ENCODE results near the gene VPS18. TPM values are rescaled to one million over a fixed set of nuclear protein-coding genes. Genes with fewer than 3 reads are reported as not detected.
A peak's percentile ranks its signal among the peaks of the same experiment; 100 is the strongest.

The VPS18 gene
- total and polyA plus RNA-seq, 2 donors (not counting 3 experiments of a cell fraction or from before 2014, with no cell fraction given), result 29.3 to 32.8 TPM

GRCh38 chr15:40952901-40953712 is 58.9 kb downstream of the VPS18 start, which contains the start of gene CHAC1:
Gene CHAC1, plus strand, starts transcription at chr15:40953471. Its CDS starts 113 bp downstream, at chr15:40953584.
- Histone ChIP-seq H4K20me1 (replicated peaks; ENCODE audit: control insufficient read depth, extremely low read depth, insufficient read depth, low read length) (no peaks in the 10 kb centered on the region), H3K27ac (ENCODE audit: insufficient read depth, low read depth, low read length) (peak within 1 kb of the TSS; percentile 61), H3K4me3 (replicated peaks in 1 of 3; ENCODE audit: insufficient read depth in 1 of 3, low read depth in 1 of 3, low read length in 3 of 3) (peak within 1 kb of the TSS; percentile 32 to 90 (median 37)), H3K36me3 (ENCODE audit: control insufficient read depth in 2 of 2, extremely low read depth in 1 of 2, insufficient read depth in 2 of 2, low read length in 2 of 2) (peaks cover 0 to 2% of the 10 kb centered on the region in 2 experiments), H3K9me3 (replicated peaks; ENCODE audit: control insufficient read depth, insufficient read depth, low read length) (no peaks in the 10 kb centered on the region), H3K4me1 (ENCODE audit: control insufficient read depth, extremely low read depth, insufficient read depth, low read length) (peaks cover 10% of the 10 kb centered on the region), H2AFZ (ENCODE audit: low read depth, low read length) (peak within 1 kb of the TSS; percentile 81), H3K9ac (replicated peaks; ENCODE audit: extremely low read depth, insufficient read depth, low read length) (peak within 1 kb of the TSS; percentile 71), H3K79me2 (ENCODE audit: control insufficient read depth, insufficient read depth, low read length) (no peaks in the 10 kb centered on the region), H3K4me2 (ENCODE audit: insufficient read depth, low read length) (peak within 1 kb of the TSS; percentile 67), H3K27me3 (ENCODE audit: control insufficient read depth in 2 of 2, insufficient read depth in 2 of 2, low read length in 2 of 2) (no peaks in the 10 kb centered on the region), H3K9me1 (replicated peaks; ENCODE audit: control insufficient read depth, extremely low read depth, insufficient read depth, low read length) (no peaks in the 10 kb centered on the region)
- DNase-seq (ENCODE audit: low read depth, low spot score), result peak; percentile 98
- ChIA-PET CTCF (interaction anchor here (0.6 to 9.3 kb wide), 14 partner anchors 11 to 109 kb away, joined by 3 to 101 read pairs (median 5); partner anchors contain the start of genes SPINT1 and VPS18), POLR2A (interaction anchor here (0.6 to 1.7 kb wide), 9 partner anchors 9 to 65 kb away, joined by 3 to 19 read pairs (median 3); partner anchors contain the start of gene DLL4)
- FAIRE-seq, result peak; percentile 99
- TF ChIP-seq JUN (IDR thresholded peaks at IDR 0.05; ENCODE audit: borderline replicate concordance, insufficient read depth, insufficient read length, low read depth) (no peak), EZH2 (IDR thresholded peaks at IDR 0.05; ENCODE audit: borderline replicate concordance, low read depth, low read length, severe bottlenecking) (no peak), POLR2AphosphoS5 (IDR thresholded peaks at IDR 0.05; ENCODE audit: insufficient read depth, low read depth, low read length) (peak; percentile 61), GATA2 (IDR thresholded peaks at IDR 0.05; ENCODE audit: insufficient read depth, insufficient read length, low read depth, low read length) (no peak), FOS (IDR thresholded peaks at IDR 0.05; ENCODE audit: borderline replicate concordance, insufficient read depth, low read length) (no peak), MYC (IDR thresholded peaks at IDR 0.05; ENCODE audit: low read depth, low read length) (no peak), POLR2A (IDR thresholded peaks at IDR 0.05; ENCODE audit: low read depth, low read length) (peak; percentile 77), MAX (IDR thresholded peaks at IDR 0.05; ENCODE audit: insufficient read depth, insufficient read length) (no peak)
- TF ChIP-seq, protein P1, sequence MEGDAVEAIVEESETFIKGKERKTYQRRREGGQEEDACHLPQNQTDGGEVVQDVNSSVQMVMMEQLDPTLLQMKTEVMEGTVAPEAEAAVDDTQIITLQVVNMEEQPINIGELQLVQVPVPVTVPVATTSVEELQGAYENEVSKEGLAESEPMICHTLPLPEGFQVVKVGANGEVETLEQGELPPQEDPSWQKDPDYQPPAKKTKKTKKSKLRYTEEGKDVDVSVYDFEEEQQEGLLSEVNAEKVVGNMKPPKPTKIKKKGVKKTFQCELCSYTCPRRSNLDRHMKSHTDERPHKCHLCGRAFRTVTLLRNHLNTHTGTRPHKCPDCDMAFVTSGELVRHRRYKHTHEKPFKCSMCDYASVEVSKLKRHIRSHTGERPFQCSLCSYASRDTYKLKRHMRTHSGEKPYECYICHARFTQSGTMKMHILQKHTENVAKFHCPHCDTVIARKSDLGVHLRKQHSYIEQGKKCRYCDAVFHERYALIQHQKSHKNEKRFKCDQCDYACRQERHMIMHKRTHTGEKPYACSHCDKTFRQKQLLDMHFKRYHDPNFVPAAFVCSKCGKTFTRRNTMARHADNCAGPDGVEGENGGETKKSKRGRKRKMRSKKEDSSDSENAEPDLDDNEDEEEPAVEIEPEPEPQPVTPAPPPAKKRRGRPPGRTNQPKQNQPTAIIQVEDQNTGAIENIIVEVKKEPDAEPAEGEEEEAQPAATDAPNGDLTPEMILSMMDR (IDR thresholded peaks at IDR 0.05; ENCODE audit: extremely low read depth in 1 of 2, insufficient read depth in 1 of 2, low read depth in 1 of 2, low read length in 2 of 2), result peak in 1 of 2 donors; percentile 9
- dilution Hi-C loops (cut with MboI; ENCODE audit: extremely low pct_ligation_motif_present, low sequenced_read_pairs), result no loop called here
- intact Hi-C loops (cut with micrococcal nuclease), result loop anchor here (1.0 to 2.0 kb wide), 3 partner anchors 11 to 47 kb away; no protein-coding TSS in a partner anchor
- BruUV-seq (replicated peaks), result no TSS peak

Small RNAs within 50 kb of the gene (small RNA-seq; reads per million reads assigned to genes)
- gene AC025166.1 (ENCODE audit: insufficient read depth, insufficient read length, low read depth, low replicate concordance), result not detected
- not detected for gene ISCA1P4 (ENCODE audit: insufficient read depth, insufficient read length, low read depth, low replicate concordance)

Other genes starting within 250 kb of the VPS18 start
- gene RAD51, start 199.3 kb upstream of the VPS18 start, total RNA-seq, result 29.7 and 30.9 TPM in 2 replicates
- 10.5 and 11.1 TPM in 2 replicates for gene RAD51, start 199.3 kb upstream of the VPS18 start, polyA plus RNA-seq
- 35.9 and 37.2 TPM in 2 replicates for gene RMDN3, start 139.2 kb upstream of the VPS18 start, total RNA-seq
- 17.6 and 20.1 TPM in 2 replicates for gene RMDN3, start 139.2 kb upstream of the VPS18 start, polyA plus RNA-seq
- gene GCHFR, start 130.4 kb upstream of the VPS18 start, total RNA-seq, result 5.5 and 6.3 TPM in 2 replicates
- 14.2 and 17.0 TPM in 2 replicates for gene GCHFR, start 130.4 kb upstream of the VPS18 start, polyA plus RNA-seq
- gene C15orf62, start 124.5 kb upstream of the VPS18 start, total RNA-seq, result 0.38 and 0.44 TPM in 2 replicates
- gene C15orf62, start 124.5 kb upstream of the VPS18 start, polyA plus RNA-seq, result 0.12 and 0.16 TPM in 2 replicates
- gene ZFYVE19, start 87.4 kb upstream of the VPS18 start, total RNA-seq, result 24.8 and 29.7 TPM in 2 replicates
- gene ZFYVE19, start 87.4 kb upstream of the VPS18 start, polyA plus RNA-seq, result 47.2 and 55.4 TPM in 2 replicates
- 42.6 and 46.4 TPM in 2 replicates for gene DNAJC17, start 87.0 kb upstream of the VPS18 start, total RNA-seq
- gene DNAJC17, start 87.0 kb upstream of the VPS18 start, polyA plus RNA-seq, result 30.7 and 43.2 TPM in 2 replicates
- not detected in 2 replicates for gene PPP1R14D, start 65.7 kb upstream of the VPS18 start, total RNA-seq
- gene PPP1R14D, start 65.7 kb upstream of the VPS18 start, polyA plus RNA-seq, result not detected in 2 replicates
- gene SPINT1, start 50.4 kb upstream of the VPS18 start, total RNA-seq, result 3.6 and 4.2 TPM in 2 replicates
- gene SPINT1, start 50.4 kb upstream of the VPS18 start, polyA plus RNA-seq, result 4.1 and 4.9 TPM in 2 replicates
- gene RHOV, start 20.2 kb upstream of the VPS18 start, total RNA-seq, result 0.18 and 0.20 TPM in 2 replicates
- 0.15 and 0.19 TPM in 2 replicates for gene RHOV, start 20.2 kb upstream of the VPS18 start, polyA plus RNA-seq
- gene DLL4, start 34.9 kb downstream of the VPS18 start, total RNA-seq, result 55.2 and 75.8 TPM in 2 replicates
- 25.5 and 57.8 TPM in 2 replicates for gene DLL4, start 34.9 kb downstream of the VPS18 start, polyA plus RNA-seq
- 4.6 and 5.6 TPM in 2 replicates for gene CHAC1, start 59.0 kb downstream of the VPS18 start, total RNA-seq
- 18.9 and 25.7 TPM in 2 replicates for gene CHAC1, start 59.0 kb downstream of the VPS18 start, polyA plus RNA-seq
- 22.9 and 29.1 TPM in 2 replicates for gene INO80, start 221.8 kb downstream of the VPS18 start, total RNA-seq
- 4.4 and 5.7 TPM in 2 replicates for gene INO80, start 221.8 kb downstream of the VPS18 start, polyA plus RNA-seq

Measured in endothelial cell of umbilical vein (primary cell).